GM23248 (cell line): ENCODE measurements around the gene FARP1. TPM values are rescaled to one million over a fixed set of nuclear protein-coding genes. Genes with fewer than 3 reads are reported as not detected.

Experiments used
- DNase-seq: peaks from one replicate; pipeline ENCODE4 v3.0.0-alpha.2; 2015
- H2AFZ ChIP-seq: fragments of 200-600 bp; sonication (generic); 2 replicates; pipeline ENCODE4 v1.6.1; 2016; ENCODE audit warnings: antibody characterized with exemption
- H3F3A ChIP-seq: fragments of 200-600 bp; sonication (generic); 2 replicates; pipeline ENCODE4 v1.6.1; 2016; ENCODE audit warnings: mild to moderate bottlenecking, antibody characterized with exemption, mixed run types; ENCODE audit not compliant: insufficient read depth
- H3K27ac ChIP-seq: fragments of 200-600 bp; sonication (generic); 2 replicates; pipeline ENCODE4 v1.5.1; 2016; ENCODE audit warnings: mild to moderate bottlenecking
- H3K27me3 ChIP-seq: fragments of 200-600 bp; sonication (generic); replicated peaks from 2 replicates; pipeline ENCODE4 v1.6.1; 2016; ENCODE audit warnings: mild to moderate bottlenecking; ENCODE audit not compliant: insufficient read depth
- H3K36me3 ChIP-seq: fragments of 200-600 bp; sonication (generic); 2 replicates; pipeline ENCODE4 v1.6.1; 2016; ENCODE audit warnings: low read depth, mild to moderate bottlenecking
- H3K4me1 ChIP-seq: fragments of 200-600 bp; sonication (generic); 2 replicates; pipeline ENCODE4 v1.6.1; 2016; ENCODE audit warnings: mild to moderate bottlenecking; ENCODE audit not compliant: insufficient read depth
- H3K4me2 ChIP-seq: fragments of 200-600 bp; sonication (generic); one replicate; pipeline ENCODE4 v1.6.1; 2016; ENCODE audit warnings: mild to moderate bottlenecking; ENCODE audit not compliant: unreplicated experiment
- H3K4me3 ChIP-seq: fragments of 200-600 bp; sonication (generic); 2 replicates; pipeline ENCODE4 v1.5.1; 2016; ENCODE audit warnings: mild to moderate bottlenecking
- H3K79me2 ChIP-seq: fragments of 200-600 bp; sonication (generic); 2 replicates; pipeline ENCODE4 v1.6.1; 2016; ENCODE audit warnings: mild to moderate bottlenecking; ENCODE audit not compliant: insufficient read depth
- H3K9ac ChIP-seq: fragments of 200-600 bp; sonication (generic); 2 replicates; pipeline ENCODE4 v1.6.1; 2016; ENCODE audit warnings: mild to moderate bottlenecking
- H3K9me2 ChIP-seq: fragments of 200-600 bp; sonication (generic); 2 replicates; pipeline ENCODE4 v1.6.1; 2016; ENCODE audit warnings: mixed run types, mild to moderate bottlenecking, moderate library complexity; ENCODE audit not compliant: insufficient read depth
- H3K9me3 ChIP-seq: fragments of 200-600 bp; sonication (generic); one replicate; pipeline ENCODE4 v1.6.1; 2017; ENCODE audit warnings: low read depth
- H4K20me1 ChIP-seq: fragments of 200-600 bp; sonication (generic); 2 replicates; pipeline ENCODE4 v1.6.0; 2016; ENCODE audit not compliant: insufficient read depth
- EZH2 ChIP-seq: fragments of 200-600 bp; sonication (generic); IDR thresholded peaks from 2 replicates; pipeline ENCODE4 v1.6.1; 2018; ENCODE audit warnings: antibody characterized with exemption, mild to moderate bottlenecking; ENCODE audit not compliant: insufficient read depth, poor library complexity, severe bottlenecking
- EZH2phosphoT487 ChIP-seq: fragments of 200-600 bp; sonication (generic); IDR thresholded peaks from 2 replicates; pipeline ENCODE4 v1.6.1; 2018; ENCODE audit warnings: antibody characterized with exemption, moderate library complexity, mild to moderate bottlenecking, low read depth; ENCODE audit not compliant: insufficient read depth
- WGBS, 2 experiments: methylation state at CpG; one replicate each; pipeline ENCODE4 v1.1.6; 2015 to 2017; ENCODE audit warnings: low lambda C conversion rate in 2 of 2, low coverage in 1 of 2; ENCODE audit errors: missing lambda C conversion rate in 2 of 2; 5-methylcytosine and 5-hydroxymethylcytosine counted together
- in situ Hi-C: fragments of 300-500 bp; cut with MboI; formaldehyde crosslinking; loops from 2 replicates; pipeline ENCODE4 v1.15.0; 2020
- polyA plus RNA-seq: library from polyadenylated mRNA; unstranded; fragments of >200 nt; fragmentation: Nextera tagmentation; extraction: Ambion mirVana; gene quantifications from 2 replicates; pipeline ENCODE4 v1.2.1, GENCODE V29; 2016
- total RNA-seq: library from RNA; depleted of rRNA; stranded (reverse); fragments of >200 nt; shearing (Covaris generic); gene quantifications from 2 replicates; pipeline ENCODE4 v1.2.3, GENCODE V29; 2014

FARP1 gene
- total and polyA plus RNA-seq, 2 experiments from 2014 or later = 53.7 to 56.6 TPM

- Histone ChIP-seq H3K79me2 (peaks cover 37% of the 10 kb centered on the region; the same call in 1 of the 2 replicates), H3K4me3 (no peak overlapping the region), H3K36me3 (no peaks in the 10 kb centered on the region), H3K4me1 (no peaks in the 10 kb centered on the region), H3F3A (no peaks in the 10 kb centered on the region), H3K9me2 (no peaks in the 10 kb centered on the region), H3K9ac (no peak overlapping the region), H4K20me1 (no peaks in the 10 kb centered on the region), H2AFZ (no peak overlapping the region), H3K4me2 (no peak overlapping the region), H3K27me3 (no peaks in the 10 kb centered on the region), H3K27ac (no peak overlapping the region), H3K9me3 (no peaks in the 10 kb centered on the region)
- no peak for DNase-seq
- no peak for TF ChIP-seq EZH2
- no peak for TF ChIP-seq EZH2phosphoT487
- in situ Hi-C loops = no loop called here
- WGBS, 2 experiments = 95 to 98% methylated on average over 10 of the region's 10 CpGs
These were observed 201.5 kb downstream of the FARP1 start for GRCh38 chr13:98344392-98344791.

GRCh38 chr13:98345107-98345935 lies 202.4 kb downstream of the FARP1 start:
- 80 to 85% methylated on average over 12 of the region's 12 CpGs for WGBS, 2 experiments
- TF ChIP-seq EZH2phosphoT487 = no peak

GRCh38 chr13:98346904-98347636 lies 204.2 kb downstream of the FARP1 start:
- 93 to 94% methylated on average over 10 of the region's 10 CpGs for whole genome bisulfite sequencing, 2 experiments
- in situ Hi-C loops = no loop called here
- Histone ChIP-seq H4K20me1 (no peaks in the 10 kb centered on the region), H3K27me3 (no peaks in the 10 kb centered on the region), H3K9me2 (no peaks in the 10 kb centered on the region), H3K4me3 (no peak overlapping the region), H3K27ac (no peak overlapping the region), H3K4me1 (no peaks in the 10 kb centered on the region), H3K79me2 (peaks cover 37% of the 10 kb centered on the region), H3F3A (no peaks in the 10 kb centered on the region), H3K9ac (no peak overlapping the region), H2AFZ (no peak overlapping the region), H3K9me3 (no peaks in the 10 kb centered on the region), H3K36me3 (no peaks in the 10 kb centered on the region), H3K4me2 (no peak overlapping the region)
- no peak for TF ChIP-seq EZH2phosphoT487
- no peak for TF ChIP-seq EZH2
- no peak for DNase-seq

More at GRCh38 chr13:98345107-98345935, 202.4 kb downstream of the FARP1 start:
- no peaks in the 10 kb centered on the region for H3K27me3 ChIP-seq
- no peak overlapping the region for H3K27ac ChIP-seq
- no peaks in the 10 kb centered on the region for H3F3A ChIP-seq
- H3K9me3 ChIP-seq = no peaks in the 10 kb centered on the region
- H3K4me3 ChIP-seq = no peak overlapping the region
- no peaks in the 10 kb centered on the region for H4K20me1 ChIP-seq
- H3K9ac ChIP-seq = no peak overlapping the region
- peaks cover 35% of the 10 kb centered on the region; the same call in 1 of the 2 replicates for H3K79me2 ChIP-seq
- no peaks in the 10 kb centered on the region for H3K4me1 ChIP-seq
- H3K9me2 ChIP-seq = no peaks in the 10 kb centered on the region
- H3K36me3 ChIP-seq = no peaks in the 10 kb centered on the region
- in situ Hi-C loops = no loop called here
- H3K4me2 ChIP-seq = no peak overlapping the region
- no peak overlapping the region for H2AFZ ChIP-seq
- no peak for DNase-seq

GRCh38 chr13:98347756-98348155 lies 204.9 kb downstream of the FARP1 start:
- H3K79me2 ChIP-seq = peaks cover 33% of the 10 kb centered on the region
- 93 to 95% methylated on average over 1 of the region's 1 CpG for WGBS, 2 experiments
- no peak for TF ChIP-seq EZH2
- no peak for TF ChIP-seq EZH2phosphoT487

More at GRCh38 chr13:98347756-98348155, 204.9 kb downstream of the FARP1 start:
- H2AFZ ChIP-seq = no peak overlapping the region
- no peak overlapping the region for H3K9ac ChIP-seq
- no peak overlapping the region for H3K4me3 ChIP-seq
- H3K27ac ChIP-seq = no peak overlapping the region
- H3K4me2 ChIP-seq = no peak overlapping the region
- H3K4me1 ChIP-seq = no peaks in the 10 kb centered on the region
- H3F3A ChIP-seq = no peaks in the 10 kb centered on the region
- no peaks in the 10 kb centered on the region for H3K9me2 ChIP-seq
- H4K20me1 ChIP-seq = no peaks in the 10 kb centered on the region
- no peaks in the 10 kb centered on the region for H3K36me3 ChIP-seq
- no peak for DNase-seq
- in situ Hi-C loops = no loop called here
- no peaks in the 10 kb centered on the region for H3K9me3 ChIP-seq
- H3K27me3 ChIP-seq = no peaks in the 10 kb centered on the region
